Activated naive CD8-positive, alpha-beta T cell treated with anti-CD3 and anti-CD28 coated beads, Interleukin-2, amount 10 ng/mL, durations not matched to agents 7 days and 5 days (primary cell): Measurements from ENCODE around the gene SLFN5. TPM values are rescaled to one million over a fixed set of nuclear protein-coding genes. Genes with fewer than 3 reads are reported as not detected.

ENCODE experiments used
- total RNA-seq, 2 experiments: library from RNA; stranded (reverse); gene quantifications; one replicate each; pipeline ENCODE4 v1.2.3, GENCODE V29; 2021

The SLFN5 gene
- total RNA-seq, 2 experiments from 2014 or later = 239 to 249 TPM

Other genes starting within 250 kb of the SLFN5 start
- 10 to 100 TPM; 37.4 to 42.3 TPM for gene RFFL, start 179.4 kb upstream of the SLFN5 start, total RNA-seq
- gene RAD51D, start 123.2 kb upstream of the SLFN5 start, total RNA-seq = 10 to 100 TPM; 27.3 to 33.8 TPM
- not detected for gene FNDC8, start 121.5 kb upstream of the SLFN5 start, total RNA-seq
- 10 to 100 TPM; 13.4 to 17.4 TPM for gene NLE1, start 100.8 kb upstream of the SLFN5 start, total RNA-seq
- under 1 TPM; 0.14 to 0.20 TPM for gene UNC45B, start 95.3 kb upstream of the SLFN5 start, total RNA-seq
- gene SLC35G3, start 48.7 kb upstream of the SLFN5 start, total RNA-seq = not detected
- gene SLFN11, start 130.5 kb downstream of the SLFN5 start, total RNA-seq = 10 to 100 TPM; 44.1 to 47.5 TPM
- gene SLFN12, start 189.4 kb downstream of the SLFN5 start, total RNA-seq = 10 to 100 TPM; 19.8 to 21.9 TPM
- 10 to 100 TPM; 76.8 to 77.5 TPM for gene SLFN13, start 205.7 kb downstream of the SLFN5 start, total RNA-seq